Measurements from ENCODE around the gene PPP1R37.

- TF ChIP-seq, protein P1, sequence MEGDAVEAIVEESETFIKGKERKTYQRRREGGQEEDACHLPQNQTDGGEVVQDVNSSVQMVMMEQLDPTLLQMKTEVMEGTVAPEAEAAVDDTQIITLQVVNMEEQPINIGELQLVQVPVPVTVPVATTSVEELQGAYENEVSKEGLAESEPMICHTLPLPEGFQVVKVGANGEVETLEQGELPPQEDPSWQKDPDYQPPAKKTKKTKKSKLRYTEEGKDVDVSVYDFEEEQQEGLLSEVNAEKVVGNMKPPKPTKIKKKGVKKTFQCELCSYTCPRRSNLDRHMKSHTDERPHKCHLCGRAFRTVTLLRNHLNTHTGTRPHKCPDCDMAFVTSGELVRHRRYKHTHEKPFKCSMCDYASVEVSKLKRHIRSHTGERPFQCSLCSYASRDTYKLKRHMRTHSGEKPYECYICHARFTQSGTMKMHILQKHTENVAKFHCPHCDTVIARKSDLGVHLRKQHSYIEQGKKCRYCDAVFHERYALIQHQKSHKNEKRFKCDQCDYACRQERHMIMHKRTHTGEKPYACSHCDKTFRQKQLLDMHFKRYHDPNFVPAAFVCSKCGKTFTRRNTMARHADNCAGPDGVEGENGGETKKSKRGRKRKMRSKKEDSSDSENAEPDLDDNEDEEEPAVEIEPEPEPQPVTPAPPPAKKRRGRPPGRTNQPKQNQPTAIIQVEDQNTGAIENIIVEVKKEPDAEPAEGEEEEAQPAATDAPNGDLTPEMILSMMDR (IDR thresholded peaks at IDR 0.05; ENCODE audit: low read depth, low read length, missing input control): no peak
- no peak for TF ChIP-seq YY1 (IDR thresholded peaks at IDR 0.05)
These were observed 61.3 kb downstream of the PPP1R37 start for GRCh38 chr19:45154064-45154827.
